Activated CD4-positive, CD25-positive, alpha-beta regulatory T cell treated with anti-CD3 and anti-CD28 coated beads, Interleukin-2, amount 50 U/mL, for 16 hours (primary cell): ENCODE measurements around the gene TFCP2L1.
"Not testable (repeated sequence)": the region's sequence is repeated elsewhere in the genome, so short reads cannot be mapped to it uniquely, and the experiment has no call there.

Experiments
- DNase-seq: peaks from one replicate; pipeline ENCODE4 v3.0.0-alpha.2; 2020; ENCODE audit warnings: low read depth, low spot score

The TFCP2L1 gene

GRCh38 chr2:121284463-121285449, at the start of gene TFCP2L1:
Gene TFCP2L1 (minus strand): TSS chr2:121285202. CDS start chr2:121285109, 93 bp downstream.
- no peak for DNase-seq

- no peak for DNase-seq
Measured at GRCh38 chr2:121333834-121334558, 49.0 kb upstream of the TFCP2L1 start.

GRCh38 chr2:121333231-121333630, 48.2 kb upstream of the TFCP2L1 start:
- no peak for DNase-seq

- not testable (repeated sequence) for DNase-seq
Measured at GRCh38 chr2:121331324-121331723, 46.3 kb upstream of the TFCP2L1 start.

GRCh38 chr2:121330921-121331320, 45.9 kb upstream of the TFCP2L1 start:
- DNase-seq, result no peak

GRCh38 chr2:121329786-121330185, 44.8 kb upstream of the TFCP2L1 start:
- DNase-seq, result no peak

- no peak for DNase-seq
Measured at GRCh38 chr2:121326628-121327027, 41.6 kb upstream of the TFCP2L1 start.

- DNase-seq, result no peak
Measured at GRCh38 chr2:121324601-121325000, 39.6 kb upstream of the TFCP2L1 start.

GRCh38 chr2:121321476-121321875, 36.5 kb upstream of the TFCP2L1 start:
- DNase-seq, result no peak

- DNase-seq, result no peak
Measured at GRCh38 chr2:121319941-121320340, 34.9 kb upstream of the TFCP2L1 start.

- DNase-seq, result no peak
Measured at GRCh38 chr2:121316986-121317385, 32.0 kb upstream of the TFCP2L1 start.

GRCh38 chr2:121313701-121314100, 28.7 kb upstream of the TFCP2L1 start:
- not testable (repeated sequence) for DNase-seq

GRCh38 chr2:121309801-121310200, 24.8 kb upstream of the TFCP2L1 start:
- no peak for DNase-seq

- no peak for DNase-seq
Measured at GRCh38 chr2:121309323-121309722, 24.3 kb upstream of the TFCP2L1 start.

- no peak for DNase-seq
Measured at GRCh38 chr2:121307048-121307447, 22.0 kb upstream of the TFCP2L1 start.

- DNase-seq, result no peak
Measured at GRCh38 chr2:121304941-121305340, 19.9 kb upstream of the TFCP2L1 start.

GRCh38 chr2:121303531-121304263, 18.7 kb upstream of the TFCP2L1 start:
- DNase-seq, result no peak

- not testable (repeated sequence) for DNase-seq
Measured at GRCh38 chr2:121301190-121301589, 16.2 kb upstream of the TFCP2L1 start.

GRCh38 chr2:121298476-121298875, 13.5 kb upstream of the TFCP2L1 start:
- no peak for DNase-seq

GRCh38 chr2:121297866-121298265, 12.9 kb upstream of the TFCP2L1 start:
- not testable (repeated sequence) for DNase-seq

- DNase-seq, result no peak
Measured at GRCh38 chr2:121297217-121297830, 12.3 kb upstream of the TFCP2L1 start.
